Psoas muscle (tissue), 8 donors: ENCODE measurements around the gene CLEC19A. TPM values are rescaled to one million over a fixed set of nuclear protein-coding genes. Genes with fewer than 3 reads are reported as not detected.

Source experiments
- ATAC-seq, 4 donors: fragments of 200-7000 bp; cut with Tn5 transposase; one replicate each; pipeline ENCODE4 v1.9.1; 2020; ENCODE audit warnings: moderate library complexity in 3 of 4, mild to moderate bottlenecking in 2 of 4
- DNase-seq, 2 donors: peaks; one replicate each; pipeline ENCODE4 v3.0.0-alpha.2; 2020
- H3K27ac ChIP-seq: fragments of 200-600 bp; one replicate; pipeline ENCODE4 v1.8.0; 2022
- H3K27me3 ChIP-seq, 3 donors: fragments of 200-600 bp in 1 of 3; one replicate each; pipeline versions ENCODE4 v1.6.1 to v1.8.0; 2013 to 2022; ENCODE audit warnings: low read length in 2 of 3, mild to moderate bottlenecking in 2 of 3, moderate library complexity in 1 of 3; ENCODE audit not compliant: insufficient read depth in 3 of 3
- H3K36me3 ChIP-seq, 2 donors: fragments of 200-600 bp in 1 of 2; one replicate each; pipeline versions ENCODE4 v1.6.1 to v1.8.0; 2013 to 2022; ENCODE audit warnings: low read depth in 1 of 2, mild to moderate bottlenecking in 1 of 2, moderate library complexity in 1 of 2; ENCODE audit not compliant: insufficient read depth in 1 of 2
- H3K4me1 ChIP-seq: fragments of 200-600 bp; one replicate; pipeline ENCODE4 v1.8.0; 2022
- H3K4me3 ChIP-seq: fragments of 200-600 bp; one replicate; pipeline ENCODE4 v1.8.0; 2022; ENCODE audit warnings: mild to moderate bottlenecking
- H3K9me3 ChIP-seq: fragments of 200-600 bp; one replicate; pipeline ENCODE4 v1.8.0; 2022
- WGBS, 3 donors: extraction: QIAGEN DNeasy Blood & Tissue Kit; methylation state at CpG; one replicate each; pipeline versions ENCODE4 v1.1.6 to v1.1.7; 2013; 5-methylcytosine and 5-hydroxymethylcytosine counted together
- intact Hi-C, 2 donors: fragments of 100-400 bp; cut with DNase I; formaldehyde crosslinking; loops; one replicate each; pipeline versions ENCODE4 v1.11.0 to v1.14.2; 2022
- polyA plus RNA-seq, 3 donors: library from polyadenylated mRNA; stranded (reverse); fragments of 200-250 nt; gene quantifications; one replicate each; pipeline ENCODE4 v1.2.3, GENCODE V29; 2013
- total RNA-seq, 4 donors: library from RNA; stranded (reverse); fragmentation: NEBNext Ultra II Directional in 2 of 4; extraction: Animal tissue kit (Norgen Biotek cat#: 25700) in 2 of 4; gene quantifications; one replicate each; pipeline versions ENCODE4 v1.2.1 to v1.2.4, GENCODE V29; 2021 to 2023
- TF ChIP-seq, protein P1 (sequence below): fragments of 200-600 bp; IDR thresholded peaks from one replicate; pipeline ENCODE4 v1.8.0; 2022; ENCODE audit warnings: antibody characterized with exemption
- donor health status: healthy with polysubstance abuse.
- donor health status: DM: no; HTN: no; CAD: no; lungs with moderate emphysema.
- donor health status: Bipolar disorder and iron deficiency.
- donor health status: healthy.
- donor health status: DM: yes; HTN: yes; CAD: no.
- donor health status: DM: no; HTN: no; CAD: no.
- donor health status: DM: no; HTN: no; CAD: no.
- donor health status: DM: yes; HTN: yes; CAD: no.

The CLEC19A gene
- total and polyA plus RNA-seq, 7 donors: not detected

DNA sequence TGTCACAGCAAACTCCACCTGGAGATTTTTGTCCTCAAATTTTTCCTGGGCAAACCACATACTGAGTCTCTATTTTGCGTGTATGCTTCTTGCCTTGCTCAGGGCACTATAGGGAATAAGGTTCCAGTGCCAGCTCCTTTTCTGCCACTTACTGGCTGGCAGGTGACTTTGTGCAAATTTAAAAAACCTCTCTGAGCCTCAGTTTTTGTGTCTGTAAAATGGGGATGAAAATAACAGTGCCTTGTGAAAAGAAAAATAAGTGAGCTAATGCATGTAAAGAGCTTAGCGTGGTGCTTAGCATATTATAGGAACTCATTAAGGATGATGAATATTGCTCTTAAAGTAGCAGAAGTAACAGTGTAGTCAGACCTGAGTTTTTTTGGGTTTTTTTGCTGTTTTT, 19.9 kb downstream of the CLEC19A start:
- Histone ChIP-seq H3K4me3 (no peak overlapping the region), H3K27me3 (no peaks in the 10 kb centered on the region), H3K4me1 (no peaks in the 10 kb centered on the region), H3K27ac (no peak overlapping the region), H3K36me3 (no peaks in the 10 kb centered on the region), H3K9me3 (no peaks in the 10 kb centered on the region)
- TF ChIP-seq, protein P1, sequence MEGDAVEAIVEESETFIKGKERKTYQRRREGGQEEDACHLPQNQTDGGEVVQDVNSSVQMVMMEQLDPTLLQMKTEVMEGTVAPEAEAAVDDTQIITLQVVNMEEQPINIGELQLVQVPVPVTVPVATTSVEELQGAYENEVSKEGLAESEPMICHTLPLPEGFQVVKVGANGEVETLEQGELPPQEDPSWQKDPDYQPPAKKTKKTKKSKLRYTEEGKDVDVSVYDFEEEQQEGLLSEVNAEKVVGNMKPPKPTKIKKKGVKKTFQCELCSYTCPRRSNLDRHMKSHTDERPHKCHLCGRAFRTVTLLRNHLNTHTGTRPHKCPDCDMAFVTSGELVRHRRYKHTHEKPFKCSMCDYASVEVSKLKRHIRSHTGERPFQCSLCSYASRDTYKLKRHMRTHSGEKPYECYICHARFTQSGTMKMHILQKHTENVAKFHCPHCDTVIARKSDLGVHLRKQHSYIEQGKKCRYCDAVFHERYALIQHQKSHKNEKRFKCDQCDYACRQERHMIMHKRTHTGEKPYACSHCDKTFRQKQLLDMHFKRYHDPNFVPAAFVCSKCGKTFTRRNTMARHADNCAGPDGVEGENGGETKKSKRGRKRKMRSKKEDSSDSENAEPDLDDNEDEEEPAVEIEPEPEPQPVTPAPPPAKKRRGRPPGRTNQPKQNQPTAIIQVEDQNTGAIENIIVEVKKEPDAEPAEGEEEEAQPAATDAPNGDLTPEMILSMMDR: no peak
- no peak for DNase-seq
- 85 to 94% (median 87%) methylated on average over 2 of the region's 2 CpGs for WGBS, 3 donors
- intact Hi-C loops: no loop called here
- ATAC-seq: no peak

DNA sequence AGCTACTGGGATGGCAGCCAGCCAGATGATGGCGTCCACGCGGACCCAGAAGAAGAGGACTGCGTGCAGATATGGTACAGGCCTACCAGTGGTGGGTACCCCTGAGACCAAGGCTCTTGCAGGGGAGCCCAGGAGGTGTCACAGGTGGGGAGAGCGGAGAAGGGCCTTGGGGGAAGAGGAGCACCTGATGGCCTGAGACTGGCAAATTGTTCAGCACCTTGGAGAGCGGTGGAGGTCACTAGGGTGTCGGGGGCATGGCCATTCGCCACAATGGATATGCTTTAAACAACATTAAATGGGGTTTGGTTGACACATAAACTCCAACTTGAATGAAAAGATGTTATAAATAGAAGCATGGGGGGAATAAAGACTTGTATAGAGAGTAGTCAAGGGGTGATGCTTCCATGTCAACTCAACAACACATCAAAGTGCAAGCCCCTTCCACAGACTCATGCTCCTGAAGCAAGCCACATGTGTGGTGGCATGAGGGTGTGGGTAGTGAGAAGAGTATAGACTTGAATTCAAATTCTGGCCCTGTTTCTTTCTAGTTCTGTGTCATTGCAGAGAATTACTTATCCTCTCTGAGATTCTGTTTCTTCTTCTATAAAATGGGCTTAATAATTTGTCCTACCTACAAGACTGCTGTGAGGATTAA, 22.2 kb downstream of the CLEC19A start:
- H3K27ac ChIP-seq: no peak overlapping the region
- no peak overlapping the region for H3K4me3 ChIP-seq
- no peaks in the 10 kb centered on the region for H3K27me3 ChIP-seq
- TF ChIP-seq, protein P1: no peak
- intact Hi-C loops: no loop called here
- DNase-seq: no peak
- WGBS, 3 donors: 52 to 56% (median 53%) methylated on average over 8 of the region's 8 CpGs
- no peak for ATAC-seq
- H3K36me3 ChIP-seq: no peaks in the 10 kb centered on the region
- H3K9me3 ChIP-seq: no peaks in the 10 kb centered on the region
- H3K4me1 ChIP-seq: no peaks in the 10 kb centered on the region

DNA sequence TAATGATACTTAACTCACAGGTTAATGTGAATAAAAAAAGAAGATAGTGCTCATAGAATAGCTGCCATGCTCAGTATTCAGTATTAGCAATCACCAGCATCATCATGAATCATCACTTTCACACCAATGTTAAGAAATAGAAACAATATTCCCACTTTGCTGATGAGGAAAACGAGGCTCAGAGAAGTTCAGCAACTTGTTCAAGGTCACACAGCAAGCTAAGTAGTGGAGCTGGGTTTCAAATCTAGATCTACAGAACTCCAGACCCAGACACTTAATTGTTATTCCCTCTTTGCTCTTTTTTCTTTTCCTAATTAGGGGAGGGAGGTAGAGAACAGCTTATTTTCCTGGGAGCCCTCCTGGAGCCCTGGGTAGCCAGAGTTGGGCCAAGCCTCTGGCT, 22.9 kb downstream of the CLEC19A start:
- Histone ChIP-seq H3K36me3 (no peaks in the 10 kb centered on the region), H3K4me1 (no peaks in the 10 kb centered on the region), H3K9me3 (no peaks in the 10 kb centered on the region), H3K27ac (no peak overlapping the region), H3K27me3 (no peaks in the 10 kb centered on the region), H3K4me3 (no peak overlapping the region)
- intact Hi-C loops: no loop called here
- 59 to 69% (median 62%) methylated on average over 1 of the region's 1 CpG for WGBS, 3 donors
- ATAC-seq (no peak), DNase-seq (no peak)
- TF ChIP-seq, protein P1: no peak

- H3K36me3 ChIP-seq: no peaks in the 10 kb centered on the region
- no peak for DNase-seq
- WGBS, 3 donors: 80 to 85% (median 80%) methylated on average over 5 of the region's 5 CpGs
- H3K27me3 ChIP-seq: no peaks in the 10 kb centered on the region
- no peaks in the 10 kb centered on the region for H3K9me3 ChIP-seq
- intact Hi-C loops: no loop called here
- ATAC-seq: no peak
- no peak overlapping the region for H3K27ac ChIP-seq
- TF ChIP-seq, protein P1: no peak
- H3K4me1 ChIP-seq: no peaks in the 10 kb centered on the region
- no peak overlapping the region for H3K4me3 ChIP-seq
Measured at GRCh38 chr16:19309178-19309577, 23.6 kb downstream of the CLEC19A start.
